NT2/D1 (cell line): ENCODE measurements around the gene ADAM33.

ENCODE experiments used
- SUZ12 ChIP-seq: IDR thresholded peaks from 2 replicates; pipeline ENCODE4 v1.6.1; 2011; ENCODE audit not compliant: insufficient read length, insufficient read depth; ENCODE audit errors: extremely low read depth
- YY1 ChIP-seq: IDR thresholded peaks from 2 replicates; pipeline ENCODE4 v1.6.1; 2011; ENCODE audit not compliant: insufficient read length, insufficient read depth
- ZNF274 ChIP-seq: IDR thresholded peaks from 2 replicates; pipeline ENCODE4 v1.6.1; 2011; ENCODE audit warnings: mild to moderate bottlenecking, low read depth, low read length

GRCh38 chr20:3647473-3647872 lies 34.3 kb downstream of the ADAM33 start:
- TF ChIP-seq YY1 (no peak), SUZ12 (no peak), ZNF274 (no peak)
